HepG2 (cell line): ENCODE data around the gene C1GALT1C1. TPM values are rescaled to one million over a fixed set of nuclear protein-coding genes. Genes with fewer than 3 reads are reported as not detected.
A peak's percentile ranks its signal among the peaks of the same experiment; 100 is the strongest.

Experiments
- ATF1 ChIP-seq: IDR thresholded peaks from 2 replicates; pipeline ENCODE4 v1.6.1; 2016; ENCODE audit warnings: mild to moderate bottlenecking, control low read depth
- CAMTA2 ChIP-seq: sonication (generic); formaldehyde crosslinking; IDR thresholded peaks from 2 replicates; pipeline ENCODE4 v1.4.0; 2020; ENCODE audit warnings: mild to moderate bottlenecking, missing genetic modification reagents, borderline replicate concordance
- CERS6 ChIP-seq: sonication (generic); formaldehyde crosslinking; IDR thresholded peaks from 2 replicates; pipeline ENCODE4 v1.5.0; 2020; ENCODE audit warnings: missing genetic modification reagents
- FOXA3 ChIP-seq: IDR thresholded peaks from 2 replicates; pipeline ENCODE4 v1.6.1; 2016; ENCODE audit warnings: missing genetic modification reagents, missing compliant biosample characterization
- GMEB2 ChIP-seq: IDR thresholded peaks from 2 replicates; pipeline ENCODE4 v1.6.1; 2016; ENCODE audit warnings: missing biosample characterization, missing genetic modification reagents, low read depth
- IKZF1 ChIP-seq: fragments of 450-650 bp; IDR thresholded peaks from 2 replicates; pipeline ENCODE4 v1.7.1; 2016
- ISL2 ChIP-seq: sonication (generic); formaldehyde crosslinking; IDR thresholded peaks from 2 replicates; pipeline ENCODE4 v1.5.0; 2020; ENCODE audit warnings: missing genetic modification reagents
- KDM2A ChIP-seq: sonication (generic); formaldehyde crosslinking; IDR thresholded peaks from 2 replicates; pipeline ENCODE4 v1.4.0; 2020; ENCODE audit warnings: low read depth, missing genetic modification reagents, borderline replicate concordance
- MTA3 ChIP-seq: sonication (generic); formaldehyde crosslinking; IDR thresholded peaks from 2 replicates; pipeline ENCODE4 v1.4.0; 2020; ENCODE audit warnings: missing genetic modification reagents
- MTERF4 ChIP-seq: sonication (generic); formaldehyde crosslinking; IDR thresholded peaks from 2 replicates; pipeline ENCODE4 v1.8.0; 2023; ENCODE audit warnings: mild to moderate bottlenecking, missing genetic modification reagents
- NFYC ChIP-seq: IDR thresholded peaks from 2 replicates; pipeline ENCODE4 v1.6.1; 2016; ENCODE audit warnings: missing genetic modification reagents, missing compliant biosample characterization
- PHF8 ChIP-seq: sonication (generic); formaldehyde crosslinking; IDR thresholded peaks from 2 replicates; pipeline ENCODE4 v1.5.0; 2020; ENCODE audit warnings: missing genetic modification reagents
- TEAD3 ChIP-seq: optimal IDR thresholded peaks from 2 replicates; pipeline ENCODE3; 2016; ENCODE audit warnings: borderline replicate concordance
- ZMAT5 ChIP-seq: sonication (generic); formaldehyde crosslinking; IDR thresholded peaks from 2 replicates; pipeline ENCODE4 v1.5.0; 2020; ENCODE audit warnings: mild to moderate bottlenecking, low read depth, missing genetic modification reagents, borderline replicate concordance
- ZNF274 ChIP-seq: sonication (generic); formaldehyde crosslinking; IDR thresholded peaks from 2 replicates; pipeline ENCODE4 v1.5.1; 2020; ENCODE audit warnings: mild to moderate bottlenecking, missing genetic modification reagents
- ZNF512B ChIP-seq: sonication (generic); formaldehyde crosslinking; IDR thresholded peaks from 2 replicates; pipeline ENCODE4 v1.5.1; 2020; ENCODE audit warnings: missing genetic modification reagents, mild to moderate bottlenecking, borderline replicate concordance
- ZNF781 ChIP-seq: sonication (generic); formaldehyde crosslinking; IDR thresholded peaks from 2 replicates; pipeline ENCODE4 v1.5.1; 2020; ENCODE audit warnings: borderline replicate concordance, mild to moderate bottlenecking, missing genetic modification reagents; ENCODE audit errors: not compliant biosample characterization
- ZNF782 ChIP-seq: sonication (generic); formaldehyde crosslinking; IDR thresholded peaks from 2 replicates; pipeline ENCODE4 v1.4.0; 2020; ENCODE audit warnings: missing genetic modification reagents, mild to moderate bottlenecking, borderline replicate concordance
- ZNF839 ChIP-seq: sonication (generic); formaldehyde crosslinking; IDR thresholded peaks from 2 replicates; pipeline ENCODE4 v1.4.0; 2020; ENCODE audit warnings: missing genetic modification reagents, mild to moderate bottlenecking, borderline replicate concordance
- ZSCAN20 ChIP-seq: sonication (generic); formaldehyde crosslinking; IDR thresholded peaks from 2 replicates; pipeline ENCODE4 v1.4.0; 2020; ENCODE audit warnings: missing genetic modification reagents, mild to moderate bottlenecking, borderline replicate concordance
- polyA plus RNA-seq, 8 experiments: library from polyadenylated mRNA; depleted of rRNA in 3 of 8; stranded (reverse) in 7 of 8; unstranded in 1 of 8; fragments of >200 nt; fragmentation: Illumina TruSeq in 4 of 8; extraction: Trizol in 4 of 8; gene quantifications; 2 replicates each; pipeline versions ENCODE4 v1.2.1 to v1.2.3, GENCODE V29; 2011 to 2016; ENCODE audit warnings: low read depth in 4 of 8, missing spikeins in 1 of 8, mixed read lengths in 1 of 8; ENCODE audit not compliant: insufficient read depth in 1 of 8
- total RNA-seq, 5 experiments: library from RNA; depleted of rRNA; stranded (reverse); fragments of >200 nt; fragmentation: Illumina TruSeq; extraction: Trizol; gene quantifications; 2 replicates each; pipeline ENCODE4 v1.2.3, GENCODE V29; 2016; ENCODE audit warnings: low read depth in 1 of 5

C1GALT1C1 gene
- total and polyA plus RNA-seq, 2 of the 13 experiments (the other 11 are each of a cell fraction or from before 2014, with no cell fraction given) = 26.3 to 31.9 TPM

GRCh38 chrX:120629667-120630537, at the start of gene C1GALT1C1 (continued):
- peak; percentile 62; the same call in 1 of the 2 replicates for TF ChIP-seq KDM2A (CRISPR knock-in tag)
- TF ChIP-seq ATF1 = no peak
- TF ChIP-seq ZNF782 (CRISPR knock-in tag) = no peak
- peak; percentile 76 for TF ChIP-seq NFYC
- no peak for TF ChIP-seq CERS6 (CRISPR knock-in tag)
- no peak for TF ChIP-seq MTERF4 (CRISPR knock-in tag)
- TF ChIP-seq TEAD3 (CRISPR knock-in tag) = no peak
- TF ChIP-seq IKZF1 = no peak
- TF ChIP-seq ZNF512B = no peak
- TF ChIP-seq GMEB2 = peak; percentile 56; the same call in 1 of the 2 replicates
- TF ChIP-seq CAMTA2 = no peak
- TF ChIP-seq FOXA3 (CRISPR knock-in tag) = peak; percentile 21; the same call in 1 of the 2 replicates
- TF ChIP-seq PHF8 (CRISPR knock-in tag) = peak; percentile 77
- no peak for TF ChIP-seq ZNF274 (CRISPR knock-in tag)
- no peak for TF ChIP-seq ZNF839 (CRISPR knock-in tag)
- no peak for TF ChIP-seq ZMAT5 (CRISPR knock-in tag)
- TF ChIP-seq ZSCAN20 (CRISPR knock-in tag) = no peak
- no peak for TF ChIP-seq ISL2 (CRISPR knock-in tag)
- no peak for TF ChIP-seq ZNF781
- no peak for TF ChIP-seq MTA3 (CRISPR knock-in tag)
